Measurements from ENCODE around the gene LRPPRC.

The LRPPRC gene

DNA sequence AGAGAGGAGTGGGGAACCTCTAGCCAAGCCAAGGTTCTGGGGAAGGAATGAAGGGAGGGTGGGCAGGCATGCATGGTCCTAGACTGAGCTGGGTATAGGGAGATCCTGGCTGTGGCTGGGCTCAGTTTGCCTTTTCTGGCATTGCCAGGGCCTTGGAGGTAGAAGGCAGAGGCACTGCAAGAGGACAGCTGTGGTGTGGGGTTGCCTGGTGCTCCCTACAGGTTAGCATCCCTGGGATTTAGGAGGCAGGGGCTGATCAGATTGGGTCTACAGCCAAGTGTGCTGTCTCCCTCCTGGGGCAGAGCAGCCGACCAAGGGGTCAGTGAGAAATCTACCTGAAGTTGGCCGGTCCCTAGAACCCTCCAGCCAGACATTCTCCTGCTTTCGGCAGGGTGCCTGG, 141.1 kb downstream of the LRPPRC start:
- no peak for DNase-seq (ENCODE audit: low spot score)

DNA sequence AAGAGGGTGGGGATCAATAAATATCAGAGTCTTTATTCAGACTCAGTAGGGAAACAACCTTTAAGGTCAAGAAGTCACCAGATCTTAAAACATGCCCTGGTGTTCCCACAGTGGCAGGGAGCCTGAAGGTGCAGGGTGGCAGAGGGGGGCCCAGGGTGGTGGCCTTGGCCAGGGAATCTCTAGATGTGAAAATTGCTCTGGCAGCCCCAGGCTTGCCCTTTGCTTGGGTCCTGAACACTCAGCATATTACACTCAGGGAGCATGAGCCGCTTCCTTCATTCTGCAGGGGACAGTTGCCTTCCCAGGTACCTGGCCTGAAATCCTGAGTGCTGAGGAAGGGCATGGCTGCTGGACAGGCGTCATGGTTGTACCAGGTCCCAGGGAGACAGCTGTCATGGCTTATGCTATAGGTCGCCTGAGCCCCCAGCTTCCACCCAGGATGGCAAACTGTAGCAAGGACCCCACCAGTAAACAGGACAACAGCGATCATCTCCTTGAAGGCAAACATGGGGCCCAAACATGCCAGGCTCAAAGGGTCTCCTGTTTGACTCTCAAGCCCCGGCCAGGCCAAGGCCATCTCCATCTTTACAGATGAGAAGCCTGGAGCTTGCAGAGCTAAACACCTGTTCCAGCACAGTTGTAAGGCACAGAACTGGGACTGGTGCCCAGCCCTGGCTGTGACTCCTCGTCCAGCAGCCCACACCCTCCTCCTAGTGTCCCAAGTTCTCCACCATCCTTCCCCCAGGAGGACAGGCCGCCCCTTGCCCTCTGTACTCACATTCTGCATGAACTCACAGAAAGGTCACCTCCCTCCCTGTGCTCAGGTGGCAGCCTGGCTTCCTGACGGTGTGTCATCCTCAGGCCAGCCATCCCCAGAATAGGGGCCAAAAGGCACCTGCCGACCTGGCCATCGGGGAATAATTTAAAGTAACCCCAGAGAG, 142.4 kb downstream of the LRPPRC start:
- DNase-seq (ENCODE audit: low spot score): no peak

DNA sequence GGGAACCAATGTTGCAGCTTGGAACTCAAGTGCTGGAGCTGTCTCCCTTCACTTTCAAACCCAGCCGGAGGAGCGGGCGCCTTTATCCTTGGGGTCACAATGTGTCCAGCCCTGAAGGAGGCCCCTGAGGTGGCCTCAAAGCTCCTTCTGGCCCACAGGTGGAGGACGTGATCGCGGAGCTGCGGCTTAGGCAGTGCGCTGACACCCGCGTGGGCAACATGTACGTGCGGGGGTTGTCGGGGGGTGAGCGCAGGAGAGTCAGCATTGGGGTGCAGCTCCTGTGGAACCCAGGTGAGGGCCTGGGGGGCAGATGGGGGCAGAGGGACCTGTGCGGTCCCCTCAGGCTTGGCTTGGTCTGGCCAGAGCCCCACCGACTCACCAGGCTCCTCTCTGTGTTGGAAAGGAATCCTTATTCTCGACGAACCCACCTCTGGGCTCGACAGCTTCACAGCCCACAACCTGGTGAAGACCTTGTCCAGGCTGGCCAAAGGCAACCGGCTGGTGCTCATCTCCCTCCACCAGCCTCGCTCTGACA, 143.5 kb downstream of the LRPPRC start:
- DNase-seq (ENCODE audit: low spot score): no peak

DNA sequence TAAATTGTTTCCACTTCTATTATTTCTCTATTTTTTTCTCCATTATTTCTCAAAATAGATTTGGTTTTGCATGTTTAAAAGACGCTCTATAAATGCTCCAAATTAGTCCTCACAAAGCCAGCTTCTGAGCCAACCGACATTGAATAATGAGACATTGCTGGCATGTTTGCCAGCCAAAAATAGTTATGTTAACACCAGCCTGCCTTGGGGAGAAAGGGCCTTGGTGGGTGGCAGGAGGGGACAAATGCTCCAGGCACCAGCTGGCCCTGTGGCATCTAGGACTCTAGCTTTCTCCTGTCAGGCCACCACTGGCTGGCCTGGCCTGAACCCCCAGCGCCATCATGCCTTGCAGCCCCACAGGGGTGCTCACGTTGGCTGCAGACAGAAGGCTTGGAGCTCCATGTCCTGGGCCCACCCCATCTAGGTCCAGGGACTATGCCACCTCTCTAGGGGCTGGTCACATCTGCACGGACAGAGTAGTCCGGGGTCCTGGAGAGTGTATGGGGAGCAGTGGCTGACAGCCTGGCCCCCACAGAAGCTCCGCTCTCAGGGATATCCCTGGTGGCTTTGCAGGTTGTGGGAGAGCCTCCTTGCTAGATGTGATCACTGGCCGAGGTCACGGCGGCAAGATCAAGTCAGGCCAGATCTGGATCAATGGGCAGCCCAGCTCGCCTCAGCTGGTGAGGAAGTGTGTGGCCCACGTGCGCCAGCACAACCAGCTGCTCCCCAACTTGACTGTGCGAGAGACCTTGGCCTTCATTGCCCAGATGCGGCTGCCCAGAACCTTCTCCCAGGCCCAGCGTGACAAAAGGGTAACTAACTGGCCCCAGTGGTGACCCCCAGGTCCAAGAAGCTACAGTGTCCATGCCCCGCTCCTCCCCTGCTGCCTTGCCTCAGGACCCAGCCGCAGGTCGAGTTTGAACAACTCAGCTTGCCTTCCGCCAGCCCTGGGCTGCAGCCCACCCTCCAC, 144.5 kb downstream of the LRPPRC start:
- no peak for DNase-seq (ENCODE audit: low spot score)

DNA sequence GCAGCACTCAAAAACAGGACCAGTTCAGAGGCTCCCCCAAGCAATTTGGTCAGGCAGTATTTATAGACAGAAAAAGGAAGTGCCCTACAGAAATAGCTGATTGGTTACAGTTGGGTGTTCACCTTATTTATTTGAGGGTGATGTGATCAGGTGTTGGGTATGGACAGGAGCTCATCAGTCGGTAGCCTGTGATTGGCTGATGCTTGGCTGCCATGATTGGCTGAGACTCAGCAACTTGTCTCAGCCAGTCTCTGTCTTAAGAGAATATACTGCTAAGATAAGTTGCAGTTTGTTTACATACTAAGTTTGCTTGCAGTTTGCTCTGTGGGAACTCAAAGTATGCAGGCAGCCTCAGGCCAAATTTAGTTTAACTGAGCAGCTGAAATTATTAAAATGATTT, 147.6 kb downstream of the LRPPRC start:
- DNase-seq (ENCODE audit: low spot score): peak; percentile 18

DNA sequence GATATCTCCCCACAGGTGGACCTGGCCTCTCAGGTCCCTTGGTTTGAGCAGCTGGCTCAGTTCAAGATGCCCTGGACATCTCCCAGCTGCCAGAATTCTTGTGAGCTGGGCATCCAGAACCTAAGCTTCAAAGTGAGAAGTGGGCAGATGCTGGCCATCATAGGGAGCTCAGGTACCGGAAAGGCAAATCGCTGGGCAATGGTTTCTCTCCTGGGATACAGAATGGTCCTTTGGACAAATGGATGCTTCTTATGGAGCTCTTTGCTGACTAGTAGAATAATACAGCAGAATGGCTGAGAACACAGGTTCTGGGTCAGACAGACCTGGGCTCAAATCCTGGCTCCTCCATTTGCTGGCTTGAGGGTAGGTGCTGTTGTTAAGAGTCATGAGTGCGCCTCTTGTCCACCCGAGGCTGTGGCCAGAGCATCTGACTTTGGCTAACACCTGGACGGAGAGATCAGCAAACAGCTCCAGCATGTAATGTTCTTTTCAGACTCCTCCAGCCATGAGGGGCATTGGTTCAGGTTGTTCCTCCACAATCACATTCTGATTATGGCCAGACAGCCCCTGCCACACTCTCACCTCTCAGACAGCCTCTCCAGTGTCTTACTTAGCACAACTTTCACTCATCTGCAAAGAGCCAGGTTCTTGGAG, 149.5 kb downstream of the LRPPRC start:
- no peak for DNase-seq (ENCODE audit: low spot score)

DNA sequence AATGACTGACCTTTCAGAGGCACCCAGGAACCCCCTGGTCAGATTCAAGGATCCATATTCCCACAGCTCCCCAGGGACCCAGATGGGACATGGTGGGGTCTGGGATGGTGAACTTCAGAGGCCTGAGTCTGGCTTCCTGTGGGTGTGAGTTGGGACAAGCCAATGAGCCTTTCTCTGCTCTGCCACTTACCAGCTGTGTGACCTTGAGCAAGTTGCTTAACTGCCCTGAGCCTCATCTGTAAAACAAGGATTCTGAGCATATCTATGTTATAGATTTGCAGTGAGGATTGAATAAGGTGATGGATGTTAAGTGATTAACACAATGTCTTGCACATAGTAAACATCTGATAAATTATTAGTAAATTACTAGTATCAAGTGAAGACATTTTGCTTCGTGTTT, 150.6 kb downstream of the LRPPRC start:
- DNase-seq (ENCODE audit: low spot score): no peak

DNA sequence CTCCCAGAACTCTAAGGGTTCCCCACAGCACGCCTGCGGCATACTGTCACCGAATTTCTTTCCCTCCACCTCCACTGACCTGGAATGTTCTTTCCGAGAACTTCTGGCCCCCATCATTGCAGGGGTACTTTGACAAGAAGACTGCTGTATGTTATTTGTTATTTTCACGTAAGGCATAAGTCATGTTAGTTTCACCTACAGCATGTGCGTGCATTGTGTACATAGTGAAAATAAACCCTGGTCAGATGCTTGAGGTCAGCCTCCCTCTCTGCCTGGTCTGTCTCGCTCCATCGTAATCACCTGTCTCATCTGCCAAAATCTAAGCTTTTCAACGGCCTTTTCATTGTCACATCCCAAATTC, 152.9 kb downstream of the LRPPRC start:
- no peak for DNase-seq (ENCODE audit: low spot score)

DNA sequence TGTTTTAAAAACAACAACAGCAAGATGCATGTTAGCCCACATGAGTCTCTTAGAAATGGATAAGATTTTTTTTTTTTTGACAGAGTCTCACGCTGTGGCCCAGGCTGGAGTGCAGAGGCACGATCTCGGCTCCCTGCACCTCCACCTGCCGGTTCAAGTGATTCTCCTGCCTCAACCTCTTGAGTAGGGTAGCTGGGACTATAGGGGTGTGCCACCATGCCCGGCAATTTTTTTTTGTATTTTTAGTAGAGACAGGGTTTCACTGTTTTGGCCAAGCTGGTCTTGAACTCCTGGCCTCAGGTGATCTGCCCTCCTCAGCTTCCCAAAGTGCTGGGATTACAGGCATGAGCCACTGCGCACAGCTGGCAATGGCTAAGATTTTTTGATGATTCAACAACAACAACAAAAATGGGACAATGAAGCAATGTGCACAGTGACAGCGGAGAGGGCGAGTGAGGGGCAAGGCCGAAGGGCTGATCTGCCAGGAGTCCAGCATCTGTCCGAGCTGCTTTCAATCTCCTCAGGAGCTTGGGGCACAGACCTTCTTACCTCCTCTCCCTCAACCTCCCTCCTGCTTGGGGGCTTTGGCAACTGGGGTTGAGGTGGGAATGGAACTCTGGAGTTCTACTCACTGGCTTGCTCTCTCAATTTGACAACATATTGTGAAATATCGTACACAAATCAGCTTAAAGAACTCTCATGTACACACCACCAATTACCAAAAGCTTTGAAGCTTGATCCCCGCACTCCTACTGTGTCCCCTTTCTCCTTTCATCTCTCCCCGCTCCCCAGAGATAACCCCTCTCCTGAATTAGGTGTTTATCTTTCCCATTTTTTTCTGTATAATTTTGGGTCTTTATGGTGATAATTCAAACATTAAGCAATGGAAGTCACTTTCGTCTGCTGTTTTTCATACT, 153.6 kb downstream of the LRPPRC start:
- DNase-seq (ENCODE audit: low spot score): no peak

DNA sequence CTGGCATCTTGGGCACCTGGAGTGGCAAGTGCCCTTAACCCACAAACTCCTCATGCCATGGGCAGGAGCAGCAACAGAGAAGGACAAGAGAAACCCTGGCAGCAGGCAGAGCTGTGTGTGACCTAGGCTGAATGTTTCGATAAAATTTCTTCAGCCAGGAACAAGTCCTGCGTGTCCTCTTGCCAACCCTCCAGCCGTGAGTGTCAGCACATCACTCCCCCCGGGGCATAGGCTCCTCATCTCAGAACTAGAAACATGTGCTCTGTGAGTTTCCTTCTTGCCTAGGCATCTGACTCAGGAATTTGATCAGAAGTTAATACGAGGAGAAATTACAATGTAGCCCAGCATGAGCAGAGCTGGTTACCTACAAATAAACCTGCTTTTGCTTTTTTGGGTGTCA, 154.8 kb downstream of the LRPPRC start:
- DNase-seq (ENCODE audit: low spot score): no peak

DNA sequence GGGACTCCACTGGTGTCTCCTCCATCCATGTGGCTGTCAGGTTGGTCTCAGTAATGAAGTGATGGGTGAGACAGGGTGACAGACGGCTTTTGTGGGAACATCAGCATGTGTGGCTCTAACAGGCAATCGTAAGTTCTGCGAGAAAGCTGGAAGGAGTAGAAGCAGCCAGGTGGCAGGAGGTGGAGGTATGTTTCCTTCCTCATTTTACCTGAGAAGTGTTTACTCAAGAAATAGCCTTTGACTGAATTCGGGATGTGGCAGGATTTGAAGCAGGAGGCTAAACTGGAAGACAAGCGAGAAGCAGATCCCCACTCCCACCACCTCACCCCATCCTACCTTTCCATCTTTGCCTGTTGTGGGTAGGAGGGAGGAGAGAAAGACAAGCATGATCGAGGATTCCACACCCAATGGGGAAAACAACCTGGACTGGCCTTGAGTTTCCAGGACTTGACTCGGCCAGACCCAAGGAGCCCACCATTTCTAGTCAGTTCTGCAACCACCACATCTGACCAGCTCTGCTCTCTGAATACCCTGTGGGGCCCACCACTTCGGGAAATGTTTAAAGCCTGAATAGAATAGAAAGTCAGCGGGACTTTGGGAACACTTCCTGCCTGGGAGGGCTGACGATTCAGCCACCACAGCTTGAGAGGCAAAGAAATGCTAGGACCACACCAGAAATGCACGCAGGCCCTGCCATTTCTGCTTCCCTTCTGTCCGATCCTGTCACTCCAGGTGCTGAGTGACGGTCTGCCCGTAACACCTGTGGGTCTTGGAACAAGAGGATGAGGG, 155.8 kb downstream of the LRPPRC start:
- peak; percentile 0 for DNase-seq (ENCODE audit: low spot score)

DNA sequence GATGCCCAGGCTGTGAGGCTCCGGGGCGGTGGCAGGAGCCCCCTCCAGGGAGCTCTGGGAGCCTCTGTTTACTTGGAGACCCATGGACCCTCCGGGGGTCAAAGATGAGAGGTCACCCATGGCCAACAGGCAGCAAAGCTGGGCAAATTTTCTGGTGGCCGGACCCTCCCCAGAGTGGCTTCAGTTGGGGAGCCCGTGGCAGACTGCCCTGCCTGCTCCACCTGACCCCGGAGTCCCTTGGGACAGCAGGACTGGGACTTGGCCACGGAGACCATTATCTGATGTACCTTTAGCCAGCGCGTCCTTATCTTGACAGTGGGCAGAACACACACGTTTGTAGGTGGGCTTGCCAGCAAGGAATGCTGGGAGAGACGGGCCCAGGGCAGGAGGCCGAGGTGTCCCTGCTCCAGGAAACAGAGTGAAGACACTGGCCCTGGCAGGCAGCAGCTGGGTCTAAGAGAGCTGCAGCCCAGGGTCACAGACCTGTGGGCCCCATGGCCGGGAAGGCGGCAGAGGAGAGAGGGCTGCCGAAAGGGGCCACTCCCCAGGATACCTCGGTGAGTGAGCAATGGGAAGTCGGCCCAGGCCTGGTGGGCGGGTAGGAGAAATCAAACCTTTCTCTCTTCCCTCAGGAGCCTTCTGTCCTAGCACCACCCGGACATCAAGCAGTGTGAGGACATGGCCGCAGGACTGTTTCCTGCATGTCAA, 157.1 kb downstream of the LRPPRC start, which contains the start of the genes ABCG5 and ABCG8:
Gene ABCG5 (minus strand): TSS at position 280 of the 708 bp plus-strand sequence. CDS start 160 bp downstream, at position 120.
Gene ABCG8 (plus strand): TSS at position 412 of the 708 bp plus-strand sequence. CDS start 83 bp downstream, at position 495.
- no peak for DNase-seq (ENCODE audit: low spot score)

DNA sequence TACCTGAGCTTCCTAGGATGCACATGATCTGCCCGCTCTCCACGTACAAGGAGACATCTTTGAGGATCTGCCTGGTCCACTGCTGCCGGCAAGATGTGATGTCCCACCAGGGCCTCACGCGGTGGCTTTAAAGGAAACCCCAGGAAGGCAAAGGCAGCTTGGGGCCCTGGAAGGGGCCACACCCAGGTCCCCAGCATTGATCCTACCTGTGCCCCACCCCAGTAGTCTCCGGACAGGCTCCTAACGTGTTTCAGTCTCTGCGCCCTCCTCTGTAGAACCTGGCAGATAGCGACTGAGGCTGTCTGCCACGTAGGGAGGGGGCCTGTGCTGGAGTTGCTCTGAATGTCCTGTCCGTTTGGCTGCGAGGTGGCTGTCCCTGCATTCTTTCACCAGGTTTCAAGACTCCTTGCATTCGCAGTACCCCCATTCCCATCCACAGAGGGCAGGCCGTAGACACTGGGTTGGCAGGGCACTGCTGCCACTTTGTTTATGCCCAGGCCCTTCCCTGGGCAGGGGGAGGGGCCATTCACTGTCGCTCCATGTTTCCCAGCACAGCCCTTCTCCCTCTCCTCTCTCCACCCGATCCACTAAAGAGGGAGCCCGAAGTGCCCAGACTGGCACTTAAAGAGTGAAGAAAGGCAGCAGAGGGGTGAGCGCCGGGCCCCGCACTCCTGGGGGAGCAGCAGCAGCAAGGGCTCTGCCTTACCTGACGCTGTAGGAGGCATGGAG, 157.8 kb downstream of the LRPPRC start:
- no peak for DNase-seq (ENCODE audit: low spot score)

DNA sequence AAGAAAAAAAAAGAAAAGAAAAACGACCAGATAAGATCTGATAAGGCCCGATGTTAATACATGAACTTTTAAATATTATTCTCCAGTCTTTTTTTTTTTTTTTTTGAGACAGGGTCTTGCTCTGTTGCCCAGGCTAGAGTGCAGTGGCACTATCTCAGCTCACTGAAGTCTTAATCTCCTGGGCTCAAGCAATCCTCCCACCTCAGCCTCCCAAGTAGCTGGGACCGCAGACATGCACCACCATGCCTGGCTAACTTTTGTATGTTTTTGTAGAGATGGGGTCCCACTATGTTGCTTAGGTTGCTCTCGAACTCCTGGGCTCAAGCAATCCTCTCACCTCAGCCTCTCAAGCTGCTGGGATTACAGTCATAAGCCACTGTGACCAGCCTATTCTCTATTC, 158.8 kb downstream of the LRPPRC start:
- no peak for DNase-seq (ENCODE audit: low spot score)
